GM23248 (cell line): ENCODE results near the gene CARMIL1.

Experiments
- EZH2 ChIP-seq: fragments of 200-600 bp; sonication (generic); IDR thresholded peaks from 2 replicates; pipeline ENCODE4 v1.6.1; 2018; ENCODE audit warnings: antibody characterized with exemption, mild to moderate bottlenecking; ENCODE audit not compliant: insufficient read depth, poor library complexity, severe bottlenecking
- EZH2phosphoT487 ChIP-seq: fragments of 200-600 bp; sonication (generic); IDR thresholded peaks from 2 replicates; pipeline ENCODE4 v1.6.1; 2018; ENCODE audit warnings: antibody characterized with exemption, moderate library complexity, mild to moderate bottlenecking, low read depth; ENCODE audit not compliant: insufficient read depth

DNA sequence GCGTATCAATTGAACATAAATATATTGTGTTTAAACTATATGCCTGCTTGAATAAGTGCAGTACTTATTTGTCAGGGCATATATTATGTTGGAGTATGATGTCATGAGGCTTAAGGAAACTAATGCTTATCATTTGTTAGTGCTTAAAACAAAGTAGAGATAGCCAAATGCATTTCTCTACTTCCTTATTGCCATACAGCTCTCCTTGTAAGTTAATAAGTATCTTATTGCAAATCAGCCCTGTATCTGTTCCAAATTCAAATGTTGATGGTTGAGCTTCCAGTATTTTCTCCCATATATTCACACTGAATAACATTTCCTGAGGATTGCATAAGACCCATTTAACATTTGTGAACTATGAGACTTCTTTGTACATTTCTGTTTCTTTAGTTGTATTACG lies 57.8 kb downstream of the CARMIL1 start:
- TF ChIP-seq EZH2 (no peak), EZH2phosphoT487 (no peak)
